ENCODE data around the gene TNFAIP8. TPM values are rescaled to one million over a fixed set of nuclear protein-coding genes. Genes with fewer than 3 reads are reported as not detected.
A peak's percentile ranks its signal among the peaks of the same experiment; 100 is the strongest.

The TNFAIP8 gene
- total and polyA plus RNA-seq, 4 experiments from 2014 or later: 167 to 423 (median 226) TPM

GRCh38 chr5:119347991-119348390, 7.8 kb upstream of the TNFAIP8 start:
- POLR2A ChIA-PET (ENCODE audit: partially characterized antibody): interaction anchor here (0.7 to 23.8 kb wide), 6 partner anchors 10 to 73 kb away, joined by 3 to 727 read pairs (median 110); partner anchors contain the start of gene TNFAIP8
- no peaks in the 10 kb centered on the region for H3K9me3 ChIP-seq (ENCODE audit: control insufficient read depth in 1 of 2, low read length in 2 of 2)
- H3K4me1 Mint-ChIP-seq: peaks cover 78 to 96% (median 86%) of the 10 kb centered on the region in 4 donors
- no peaks in the 10 kb centered on the region for H3K9me3 Mint-ChIP-seq
- CTCF ChIA-PET (ENCODE audit: partially characterized antibody): interaction anchor here (0.8 to 2.4 kb wide), 4 partner anchors 14 to 360 kb away, joined by 3 to 10 read pairs (median 5); partner anchors contain the start of gene DTWD2
- DNase-seq: no peak
- H3K4me1 ChIP-seq (ENCODE audit: insufficient read depth, low read length): peaks cover 97% of the 10 kb centered on the region
- peak overlapping the region in 3 of 8 donors; percentile 15 to 88 (median 83) for H3K4me3 Mint-ChIP-seq
- H3K27ac ChIP-seq (ENCODE audit: low read depth, low read length): no peak overlapping the region
- intact Hi-C loops (cut with micrococcal nuclease): loop anchor here (1.0 kb wide), 1 partner anchor 7 kb away; no protein-coding TSS in a partner anchor
- H3K27ac Mint-ChIP-seq: peak overlapping the region; percentile 36 to 95 (median 78)
- peaks cover 6% of the 10 kb centered on the region for H3K36me3 ChIP-seq (ENCODE audit: insufficient read depth, low read length)
- no peaks in the 10 kb centered on the region for H3K27me3 Mint-ChIP-seq
- H3K27me3 ChIP-seq (ENCODE audit: insufficient read depth, low read length): no peaks in the 10 kb centered on the region
- no peak overlapping the region for H3K4me3 ChIP-seq (ENCODE audit: low read length in 2 of 2)
- H3K36me3 Mint-ChIP-seq: peaks cover 16 to 53% of the 10 kb centered on the region in 2 donors

GRCh38 chr5:119353213-119353612, 2.6 kb upstream of the TNFAIP8 start:
- H3K9me3 ChIP-seq (ENCODE audit: control insufficient read depth in 1 of 2, low read length in 2 of 2): no peaks in the 10 kb centered on the region
- peaks cover 69 to 95% (median 84%) of the 10 kb centered on the region in 4 donors for H3K4me1 Mint-ChIP-seq
- peaks cover 11 to 35% of the 10 kb centered on the region in 2 donors for H3K36me3 Mint-ChIP-seq
- H3K36me3 ChIP-seq (ENCODE audit: insufficient read depth, low read length): no peaks in the 10 kb centered on the region
- H3K27ac Mint-ChIP-seq: peak overlapping the region; percentile 86 to 94 (median 90)
- no peaks in the 10 kb centered on the region for H3K27me3 Mint-ChIP-seq
- DNase-seq: no peak
- peaks cover 92% of the 10 kb centered on the region for H3K4me1 ChIP-seq (ENCODE audit: insufficient read depth, low read length)
- intact Hi-C loops (cut with micrococcal nuclease): loop anchor here (1.0 kb wide), 1 partner anchor 12 kb away; no protein-coding TSS in a partner anchor
- POLR2A ChIA-PET (ENCODE audit: partially characterized antibody): interaction anchor here (0.8 to 23.0 kb wide), 8 partner anchors 9 to 75 kb away, joined by 3 to 727 read pairs (median 6); no protein-coding TSS in a partner anchor
- no peaks in the 10 kb centered on the region for H3K9me3 Mint-ChIP-seq
- H3K4me3 ChIP-seq (ENCODE audit: low read length in 2 of 2): peak overlapping the region in 1 of 2 donors; percentile 39
- H3K4me3 Mint-ChIP-seq: peak overlapping the region; percentile 74 to 96 (median 83)
- no peaks in the 10 kb centered on the region for H3K27me3 ChIP-seq (ENCODE audit: insufficient read depth, low read length)
- CTCF ChIA-PET (ENCODE audit: partially characterized antibody): interaction anchor here (0.9 to 1.9 kb wide), 8 partner anchors 13 to 365 kb away, joined by 3 to 7 read pairs (median 4); partner anchors contain the start of gene DTWD2
- peak overlapping the region; percentile 78 for H3K27ac ChIP-seq (ENCODE audit: low read depth, low read length)

GRCh38 chr5:119353686-119354366, 2.0 kb upstream of the TNFAIP8 start:
- Histone ChIP-seq H3K27me3 (ENCODE audit: insufficient read depth, low read length) (no peaks in the 10 kb centered on the region), H3K9me3 (ENCODE audit: control insufficient read depth in 1 of 2, low read length in 2 of 2) (no peaks in the 10 kb centered on the region), H3K4me3 (ENCODE audit: low read length in 2 of 2) (peak overlapping the region; percentile 7 to 39), H3K27ac (ENCODE audit: low read depth, low read length) (peak overlapping the region; percentile 78), H3K36me3 (ENCODE audit: insufficient read depth, low read length) (no peaks in the 10 kb centered on the region), H3K4me1 (ENCODE audit: insufficient read depth, low read length) (peaks cover 93% of the 10 kb centered on the region)
- peak overlapping the region; percentile 74 to 96 (median 83) for H3K4me3 Mint-ChIP-seq
- peak overlapping the region; percentile 81 to 94 (median 89) for H3K27ac Mint-ChIP-seq
- ChIA-PET CTCF (ENCODE audit: partially characterized antibody) (interaction anchor here (1.0 to 1.9 kb wide), 6 partner anchors 13 to 366 kb away, joined by 3 to 7 read pairs (median 5); partner anchors contain the start of gene DTWD2), POLR2A (ENCODE audit: partially characterized antibody) (interaction anchor here (0.8 to 23.0 kb wide), 8 partner anchors 8 to 76 kb away, joined by 3 to 727 read pairs (median 6); no protein-coding TSS in a partner anchor)
- no peaks in the 10 kb centered on the region for H3K9me3 Mint-ChIP-seq
- peak in 2 of 5 donors; percentile 30 to 65 for DNase-seq
- no peaks in the 10 kb centered on the region for H3K27me3 Mint-ChIP-seq
- peaks cover 70 to 95% (median 85%) of the 10 kb centered on the region in 4 donors for H3K4me1 Mint-ChIP-seq
- H3K36me3 Mint-ChIP-seq: peaks cover 10 to 34% of the 10 kb centered on the region in 2 donors
- intact Hi-C loops (cut with micrococcal nuclease): loop anchor here (1.0 to 2.0 kb wide), 2 partner anchors 13 to 35 kb away; no protein-coding TSS in a partner anchor

- H3K9me3 Mint-ChIP-seq: no peaks in the 10 kb centered on the region
- peak overlapping the region; percentile 81 to 97 (median 89) for H3K27ac Mint-ChIP-seq
- Histone ChIP-seq H3K36me3 (ENCODE audit: insufficient read depth, low read length) (no peaks in the 10 kb centered on the region), H3K4me1 (ENCODE audit: insufficient read depth, low read length) (peaks cover 93% of the 10 kb centered on the region), H3K9me3 (ENCODE audit: control insufficient read depth in 1 of 2, low read length in 2 of 2) (no peaks in the 10 kb centered on the region), H3K4me3 (ENCODE audit: low read length in 2 of 2) (peak overlapping the region; percentile 11 to 51), H3K27ac (ENCODE audit: low read depth, low read length) (peak overlapping the region; percentile 78), H3K27me3 (ENCODE audit: insufficient read depth, low read length) (no peaks in the 10 kb centered on the region)
- H3K27me3 Mint-ChIP-seq: no peaks in the 10 kb centered on the region
- peaks cover 6 to 32% of the 10 kb centered on the region in 2 donors for H3K36me3 Mint-ChIP-seq
- intact Hi-C loops (cut with micrococcal nuclease): loop anchor here (1.0 to 5.0 kb wide), 4 partner anchors 7 to 87 kb away; no protein-coding TSS in a partner anchor
- ChIA-PET POLR2A (ENCODE audit: partially characterized antibody) (interaction anchor here (1.0 to 23.0 kb wide), 7 partner anchors 7 to 85 kb away, joined by 3 to 727 read pairs (median 8); no protein-coding TSS in a partner anchor), CTCF (ENCODE audit: partially characterized antibody) (no interaction called here)
- H3K4me1 Mint-ChIP-seq: peaks cover 74 to 95% (median 86%) of the 10 kb centered on the region in 4 donors
- H3K4me3 Mint-ChIP-seq: peak overlapping the region; percentile 82 to 97 (median 90)
- DNase-seq: no peak
Observed at GRCh38 chr5:119354537-119355243, 1.1 kb upstream of the TNFAIP8 start.

GRCh38 chr5:119355244-119355638, 578 bp upstream of the TNFAIP8 start:
- POLR2A ChIA-PET (ENCODE audit: partially characterized antibody): interaction anchor here (1.0 to 23.0 kb wide), 8 partner anchors 12 to 284 kb away, joined by 3 to 727 read pairs (median 12); partner anchors contain the start of gene DMXL1
- H3K9me3 Mint-ChIP-seq: no peaks in the 10 kb centered on the region
- DNase-seq: peak in 2 of 5 donors; percentile 28 to 69
- H3K9me3 ChIP-seq (ENCODE audit: control insufficient read depth in 1 of 2, low read length in 2 of 2): no peaks in the 10 kb centered on the region
- no peaks in the 10 kb centered on the region for H3K36me3 ChIP-seq (ENCODE audit: insufficient read depth, low read length)
- H3K27ac ChIP-seq (ENCODE audit: low read depth, low read length): peak overlapping the region; percentile 78
- H3K4me1 Mint-ChIP-seq: peaks cover 74 to 95% (median 86%) of the 10 kb centered on the region in 4 donors
- H3K4me3 ChIP-seq (ENCODE audit: low read length in 2 of 2): peak overlapping the region; percentile 51 to 55
- H3K36me3 Mint-ChIP-seq: peaks cover 6 to 33% of the 10 kb centered on the region in 2 donors
- H3K27me3 ChIP-seq (ENCODE audit: insufficient read depth, low read length): no peaks in the 10 kb centered on the region
- CTCF ChIA-PET (ENCODE audit: partially characterized antibody): interaction anchor here (3.0 kb wide), 1 partner anchor 57 kb away, joined by 23 read pairs; no protein-coding TSS in a partner anchor
- H3K27ac Mint-ChIP-seq: peak overlapping the region; percentile 80 to 97 (median 86)
- H3K4me3 Mint-ChIP-seq: peak overlapping the region; percentile 82 to 97 (median 90)
- H3K4me1 ChIP-seq (ENCODE audit: insufficient read depth, low read length): peaks cover 93% of the 10 kb centered on the region
- intact Hi-C loops (cut with micrococcal nuclease): loop anchor here (1.0 to 5.0 kb wide), 4 partner anchors 8 to 88 kb away; no protein-coding TSS in a partner anchor
- H3K27me3 Mint-ChIP-seq: no peaks in the 10 kb centered on the region

GRCh38 chr5:119356612-119357188, 881 bp downstream of the TNFAIP8 start:
- DNase-seq: no peak
- peak overlapping the region; percentile 86 to 97 (median 93) for H3K27ac Mint-ChIP-seq
- Histone ChIP-seq H3K27ac (ENCODE audit: low read depth, low read length) (peak overlapping the region; percentile 78), H3K27me3 (ENCODE audit: insufficient read depth, low read length) (no peaks in the 10 kb centered on the region), H3K9me3 (ENCODE audit: control insufficient read depth in 1 of 2, low read length in 2 of 2) (no peaks in the 10 kb centered on the region), H3K36me3 (ENCODE audit: insufficient read depth, low read length) (no peaks in the 10 kb centered on the region), H3K4me1 (ENCODE audit: insufficient read depth, low read length) (peaks cover 95% of the 10 kb centered on the region), H3K4me3 (ENCODE audit: low read length in 2 of 2) (peak overlapping the region; percentile 51 to 55)
- H3K9me3 Mint-ChIP-seq: no peaks in the 10 kb centered on the region
- POLR2A ChIA-PET (ENCODE audit: partially characterized antibody): interaction anchor here (0.7 to 23.0 kb wide), 16 partner anchors 10 to 286 kb away, joined by 3 to 727 read pairs (median 7); partner anchors contain the start of gene DMXL1
- intact Hi-C loops (cut with micrococcal nuclease): loop anchor here (5.0 kb wide), 2 partner anchors 41 to 89 kb away; no protein-coding TSS in a partner anchor
- peak overlapping the region; percentile 82 to 97 (median 90) for H3K4me3 Mint-ChIP-seq
- CTCF ChIA-PET (ENCODE audit: partially characterized antibody): interaction anchor here (0.9 to 6.5 kb wide), 11 partner anchors 9 to 369 kb away, joined by 4 to 64 read pairs (median 10); partner anchors contain the start of gene DTWD2
- peaks cover 6 to 36% of the 10 kb centered on the region in 2 donors for H3K36me3 Mint-ChIP-seq
- H3K4me1 Mint-ChIP-seq: peaks cover 76 to 99% (median 88%) of the 10 kb centered on the region in 4 donors
- no peaks in the 10 kb centered on the region for H3K27me3 Mint-ChIP-seq
